Ishikawa (cell line): ENCODE measurements around the gene SH3PXD2A.

Experiments used
- EGR1 ChIP-seq: IDR thresholded peaks from 2 replicates; pipeline ENCODE4 v1.6.1; 2012
- EP300 ChIP-seq: IDR thresholded peaks from 2 replicates; pipeline ENCODE4 v1.6.1; 2012; ENCODE audit warnings: borderline replicate concordance
- RAD21 ChIP-seq: IDR thresholded peaks from 2 replicates; pipeline ENCODE4 v1.6.1; 2012; ENCODE audit warnings: low read depth
- TAF1 ChIP-seq: IDR thresholded peaks from 2 replicates; pipeline ENCODE4 v1.6.1; 2012; ENCODE audit warnings: low read depth, mild to moderate bottlenecking
- YY1 ChIP-seq: IDR thresholded peaks from 2 replicates; pipeline ENCODE4 v1.6.1; 2012; ENCODE audit warnings: low read depth
- TF ChIP-seq, protein P1 (sequence below): IDR thresholded peaks from 2 replicates; pipeline ENCODE4 v1.6.1; 2012; ENCODE audit warnings: low read depth, mild to moderate bottlenecking
- TF ChIP-seq, protein P2 (sequence below): IDR thresholded peaks from 2 replicates; pipeline ENCODE4 v1.6.1; 2012

DNA sequence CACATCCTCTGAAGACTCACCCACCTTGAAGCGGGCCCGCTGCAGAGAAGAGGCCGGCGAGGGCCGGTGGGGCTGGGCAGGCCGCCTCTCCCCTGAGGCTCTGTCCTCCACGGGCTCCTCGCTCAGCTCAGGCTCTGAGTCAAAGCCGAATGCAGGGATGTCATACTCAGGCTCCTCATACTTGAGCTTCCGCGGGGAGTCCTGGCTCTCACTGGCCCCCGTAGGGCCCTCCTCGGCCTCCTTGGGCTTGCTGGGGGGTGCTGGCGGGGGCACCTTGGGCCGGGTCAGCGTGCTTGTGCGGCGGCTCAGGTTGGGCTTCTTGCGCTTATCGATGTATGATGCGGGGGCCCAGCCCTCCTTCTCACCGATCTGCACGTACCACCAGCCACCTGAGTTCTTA is 252.0 kb downstream of the SH3PXD2A start:
- TF ChIP-seq, protein P1, sequence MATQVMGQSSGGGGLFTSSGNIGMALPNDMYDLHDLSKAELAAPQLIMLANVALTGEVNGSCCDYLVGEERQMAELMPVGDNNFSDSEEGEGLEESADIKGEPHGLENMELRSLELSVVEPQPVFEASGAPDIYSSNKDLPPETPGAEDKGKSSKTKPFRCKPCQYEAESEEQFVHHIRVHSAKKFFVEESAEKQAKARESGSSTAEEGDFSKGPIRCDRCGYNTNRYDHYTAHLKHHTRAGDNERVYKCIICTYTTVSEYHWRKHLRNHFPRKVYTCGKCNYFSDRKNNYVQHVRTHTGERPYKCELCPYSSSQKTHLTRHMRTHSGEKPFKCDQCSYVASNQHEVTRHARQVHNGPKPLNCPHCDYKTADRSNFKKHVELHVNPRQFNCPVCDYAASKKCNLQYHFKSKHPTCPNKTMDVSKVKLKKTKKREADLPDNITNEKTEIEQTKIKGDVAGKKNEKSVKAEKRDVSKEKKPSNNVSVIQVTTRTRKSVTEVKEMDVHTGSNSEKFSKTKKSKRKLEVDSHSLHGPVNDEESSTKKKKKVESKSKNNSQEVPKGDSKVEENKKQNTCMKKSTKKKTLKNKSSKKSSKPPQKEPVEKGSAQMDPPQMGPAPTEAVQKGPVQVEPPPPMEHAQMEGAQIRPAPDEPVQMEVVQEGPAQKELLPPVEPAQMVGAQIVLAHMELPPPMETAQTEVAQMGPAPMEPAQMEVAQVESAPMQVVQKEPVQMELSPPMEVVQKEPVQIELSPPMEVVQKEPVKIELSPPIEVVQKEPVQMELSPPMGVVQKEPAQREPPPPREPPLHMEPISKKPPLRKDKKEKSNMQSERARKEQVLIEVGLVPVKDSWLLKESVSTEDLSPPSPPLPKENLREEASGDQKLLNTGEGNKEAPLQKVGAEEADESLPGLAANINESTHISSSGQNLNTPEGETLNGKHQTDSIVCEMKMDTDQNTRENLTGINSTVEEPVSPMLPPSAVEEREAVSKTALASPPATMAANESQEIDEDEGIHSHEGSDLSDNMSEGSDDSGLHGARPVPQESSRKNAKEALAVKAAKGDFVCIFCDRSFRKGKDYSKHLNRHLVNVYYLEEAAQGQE = no peak
- TF ChIP-seq EGR1 (no peak), TAF1 (no peak), EP300 (no peak), YY1 (no peak), RAD21 (no peak)
- TF ChIP-seq, protein P2, sequence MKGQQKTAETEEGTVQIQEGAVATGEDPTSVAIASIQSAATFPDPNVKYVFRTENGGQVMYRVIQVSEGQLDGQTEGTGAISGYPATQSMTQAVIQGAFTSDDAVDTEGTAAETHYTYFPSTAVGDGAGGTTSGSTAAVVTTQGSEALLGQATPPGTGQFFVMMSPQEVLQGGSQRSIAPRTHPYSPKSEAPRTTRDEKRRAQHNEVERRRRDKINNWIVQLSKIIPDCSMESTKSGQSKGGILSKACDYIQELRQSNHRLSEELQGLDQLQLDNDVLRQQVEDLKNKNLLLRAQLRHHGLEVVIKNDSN = no peak
